ENCODE results near the gene ZACN. TPM values are rescaled to one million over a fixed set of nuclear protein-coding genes. Genes with fewer than 3 reads are reported as not detected.

ZACN gene
- total RNA-seq, 2 donors from 2014 or later, result not detected

DNA sequence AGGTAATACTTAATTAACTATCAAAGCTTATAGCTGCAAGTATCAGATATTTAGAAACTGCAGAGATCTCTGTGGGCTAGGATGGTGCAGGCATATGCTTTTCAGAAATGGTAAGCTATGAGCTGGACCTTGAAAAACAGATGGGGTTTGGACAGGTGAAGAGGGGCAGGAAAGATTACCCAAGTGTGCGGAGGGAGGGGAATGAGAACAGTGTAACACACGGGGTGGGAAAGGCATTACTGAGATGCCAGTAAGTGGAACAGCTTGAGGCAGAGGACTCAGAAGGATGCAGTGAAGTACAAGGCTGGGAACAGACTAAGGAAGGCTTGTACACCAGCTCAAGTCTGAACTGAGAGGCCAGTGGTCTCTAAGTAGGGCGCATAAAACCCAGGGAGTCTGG is 29.7 kb upstream of the ZACN start:
- TF ChIP-seq POLR2AphosphoS5 (IDR thresholded peaks at IDR 0.05), result no peak
- no peak for TF ChIP-seq CTCF (IDR thresholded peaks at IDR 0.05)
- no peak for TF ChIP-seq POLR2A (IDR thresholded peaks at IDR 0.05)
- Histone ChIP-seq H3K4me1 (replicated peaks) (no peaks in the 10 kb centered on the region), H3K36me3 (peaks cover 12 to 33% of the 10 kb centered on the region in 2 donors), H3K9me3 (no peaks in the 10 kb centered on the region), H3K4me3 (no peak overlapping the region), H3K27ac (no peak overlapping the region), H3K27me3 (replicated peaks; ENCODE audit: insufficient read depth) (no peaks in the 10 kb centered on the region)
- intact Hi-C loops (cut with DNase I), result no loop called here
- 92% methylated on average over 3 of the region's 3 CpGs for WGBS
- no peak for DNase-seq (ENCODE audit: low spot score)

- Histone ChIP-seq H3K9me3 (no peaks in the 10 kb centered on the region), H3K27ac (no peak overlapping the region), H3K36me3 (peaks cover 11 to 25% of the 10 kb centered on the region in 2 donors), H3K27me3 (replicated peaks; ENCODE audit: insufficient read depth) (no peaks in the 10 kb centered on the region), H3K4me1 (replicated peaks) (no peaks in the 10 kb centered on the region), H3K4me3 (no peak overlapping the region)
- no peak for TF ChIP-seq POLR2A (IDR thresholded peaks at IDR 0.05)
- no peak for TF ChIP-seq POLR2AphosphoS5 (IDR thresholded peaks at IDR 0.05)
- no peak for TF ChIP-seq CTCF (IDR thresholded peaks at IDR 0.05)
- no peak for DNase-seq (ENCODE audit: low spot score)
- intact Hi-C loops (cut with DNase I), result no loop called here
- 87% methylated on average over 15 of the region's 15 CpGs for WGBS
These were observed 29.0 kb upstream of the ZACN start for GRCh38 chr17:76049836-76050537.

DNA sequence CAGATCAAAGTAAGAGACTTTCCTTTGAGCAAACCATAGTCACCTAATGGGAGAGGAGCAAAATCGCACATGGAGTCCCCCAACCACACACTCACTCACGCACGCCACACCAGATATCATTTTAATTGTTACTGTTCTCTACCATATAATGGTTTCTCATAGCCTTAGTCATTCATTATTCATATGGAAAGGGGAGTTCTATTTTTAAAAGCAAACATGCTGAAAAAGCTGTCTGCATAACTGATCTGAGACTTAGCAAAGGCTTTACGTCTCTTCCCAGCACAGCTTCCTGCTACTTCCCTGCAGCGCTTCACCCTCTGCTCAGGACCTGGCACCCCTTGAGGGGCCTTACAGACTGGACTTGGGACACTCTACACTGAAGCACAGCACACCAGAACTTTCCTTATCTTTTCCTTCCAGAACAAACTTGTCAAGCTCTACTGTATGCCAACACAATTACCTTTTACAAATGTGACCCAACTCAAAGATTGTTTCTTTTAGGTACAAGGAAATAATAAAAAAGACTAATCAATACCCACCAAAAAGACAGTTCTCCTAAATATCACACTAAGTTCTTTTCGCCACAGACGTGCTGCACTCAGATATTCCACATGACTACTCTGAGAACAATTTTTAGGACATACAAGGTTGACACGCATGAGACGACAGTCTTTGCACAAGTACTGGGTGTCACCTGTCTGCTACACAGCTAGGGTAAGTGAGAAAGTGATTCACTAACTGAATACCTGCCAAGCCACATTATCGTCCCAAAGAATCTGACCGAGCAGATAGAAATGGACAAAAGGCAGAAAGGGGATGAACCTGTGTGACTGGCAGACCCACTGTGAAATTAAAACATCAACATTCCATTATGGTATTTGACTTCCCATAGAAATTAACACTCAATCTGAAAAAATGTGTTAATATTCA is 28.2 kb upstream of the ZACN start:
- no peak overlapping the region for H3K4me3 ChIP-seq
- WGBS, result 70% methylated on average over 11 of the region's 11 CpGs
- no peaks in the 10 kb centered on the region for H3K9me3 ChIP-seq
- no peaks in the 10 kb centered on the region for H3K4me1 ChIP-seq (replicated peaks)
- H3K27me3 ChIP-seq (replicated peaks; ENCODE audit: insufficient read depth), result no peaks in the 10 kb centered on the region
- intact Hi-C loops (cut with DNase I), result no loop called here
- H3K27ac ChIP-seq, result peak overlapping the region; percentile 28 to 54
- TF ChIP-seq CTCF (IDR thresholded peaks at IDR 0.05), result peak in 1 of 4 experiments; percentile 9
- TF ChIP-seq POLR2AphosphoS5 (IDR thresholded peaks at IDR 0.05), result no peak
- DNase-seq (ENCODE audit: low spot score), result no peak
- peaks cover 6 to 18% of the 10 kb centered on the region in 2 donors for H3K36me3 ChIP-seq

DNA sequence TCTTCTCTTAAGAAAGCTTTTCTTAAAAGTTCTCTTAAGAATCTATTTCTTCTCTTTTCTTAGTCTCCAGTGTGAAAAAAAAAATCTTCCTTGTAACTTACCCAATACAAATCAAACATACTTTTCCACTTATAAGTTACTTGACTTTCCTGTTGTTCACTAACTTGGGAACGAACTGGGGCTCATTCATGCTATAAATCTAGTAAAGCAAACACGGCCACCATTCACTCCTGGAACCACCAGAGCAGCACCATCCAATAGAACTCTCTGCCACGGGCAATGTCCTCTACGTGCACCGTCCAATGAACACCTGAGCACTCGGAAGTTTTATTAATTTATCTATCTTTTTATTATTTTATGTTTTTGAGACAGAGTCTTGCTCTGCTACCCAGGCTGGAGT is 27.4 kb upstream of the ZACN start:
- peak overlapping the region; percentile 28 to 54 for H3K27ac ChIP-seq
- peak; percentile 24 for TF ChIP-seq POLR2AphosphoS5 (IDR thresholded peaks at IDR 0.05)
- TF ChIP-seq CTCF (IDR thresholded peaks at IDR 0.05), result no peak
- no peaks in the 10 kb centered on the region for H3K9me3 ChIP-seq
- H3K36me3 ChIP-seq, result peaks cover 8 to 19% of the 10 kb centered on the region in 2 donors
- H3K4me3 ChIP-seq, result no peak overlapping the region
- WGBS, result 41% methylated on average over 6 of the region's 6 CpGs
- intact Hi-C loops (cut with DNase I), result no loop called here
- DNase-seq (ENCODE audit: low spot score), result peak; percentile 42
- no peaks in the 10 kb centered on the region for H3K4me1 ChIP-seq (replicated peaks)
- H3K27me3 ChIP-seq (replicated peaks; ENCODE audit: insufficient read depth), result no peaks in the 10 kb centered on the region

All from prostate gland (tissue), 2 donors.